OCI-LY7 (cell line): ENCODE results near the gene ALDH1B1. TPM values are rescaled to one million over a fixed set of nuclear protein-coding genes. Genes with fewer than 3 reads are reported as not detected.
A peak's percentile ranks its signal among the peaks of the same experiment; 100 is the strongest.

Source experiments
- BruUV-seq: library from RNA; stranded (reverse); fragments of 400-500 nt; replicated peaks from 2 replicates; lab custom pipeline; 2021; lab: Mats Ljungman, UMichigan
- CTCF ChIA-PET: fragments of 300-600 bp; sonication (Branson Sonifier 250); formaldehyde crosslinking; loops from one replicate; lab custom pipeline; 2022; ENCODE audit warnings: antibody characterized with exemption; ENCODE audit not compliant: unreplicated experiment; lab: Charles Lee
- POLR2A ChIA-PET: fragments of 300-600 bp; sonication (Branson Sonifier 250); formaldehyde crosslinking; loops from one replicate; lab custom pipeline; 2022; ENCODE audit warnings: antibody characterized with exemption; lab: Charles Lee
- DNase-seq: peaks from one replicate; pipeline ENCODE4 v3.0.0-alpha.2; 2015; ENCODE audit warnings: low spot score
- H2AFZ ChIP-seq: fragments of 200-600 bp; sonication (generic), shearing (Covaris generic); 2 replicates; pipeline ENCODE4 v1.6.1; 2014; ENCODE audit warnings: mild to moderate bottlenecking, antibody characterized with exemption, low read length, moderate library complexity
- H3K27ac ChIP-seq: fragments of 200-600 bp; sonication (generic); 2 replicates; pipeline ENCODE4 v1.5.1; 2014; ENCODE audit warnings: mixed run types, low read depth, mild to moderate bottlenecking, moderate library complexity, low read length, inconsistent platforms; ENCODE audit not compliant: poor library complexity, severe bottlenecking
- H3K36me3 ChIP-seq: fragments of 200-600 bp; sonication (generic); 2 replicates; pipeline ENCODE4 v1.6.1; 2014; ENCODE audit warnings: mild to moderate bottlenecking, antibody characterized with exemption, low read length, moderate library complexity, mixed read lengths; ENCODE audit not compliant: insufficient read depth
- H3K4me1 ChIP-seq: fragments of 200-600 bp; sonication (generic); 2 replicates; pipeline ENCODE4 v1.5.1; 2014; ENCODE audit warnings: mild to moderate bottlenecking, low read length; ENCODE audit not compliant: insufficient read depth, poor library complexity, severe bottlenecking
- H3K4me2 ChIP-seq: fragments of 200-600 bp; sonication (generic); 2 replicates; pipeline ENCODE4 v1.6.1; 2014; ENCODE audit warnings: mild to moderate bottlenecking, low read length
- H3K4me3 ChIP-seq: fragments of 200-600 bp; sonication (generic); 2 replicates; pipeline ENCODE4 v1.5.1; 2014; ENCODE audit warnings: mild to moderate bottlenecking, low read depth, low read length; ENCODE audit not compliant: poor library complexity, severe bottlenecking
- H3K79me2 ChIP-seq: fragments of 200-600 bp; sonication (generic); 2 replicates; pipeline ENCODE4 v1.6.1; 2016; ENCODE audit warnings: low read depth, mild to moderate bottlenecking, low read length, moderate library complexity, mixed read lengths; ENCODE audit not compliant: insufficient read depth
- H3K9me2 ChIP-seq: fragments of 200-600 bp; sonication (generic); 2 replicates; pipeline ENCODE4 v1.6.1; 2016; ENCODE audit warnings: mild to moderate bottlenecking, low read length, mixed read lengths; ENCODE audit not compliant: insufficient read depth
- H3K9me3 ChIP-seq: fragments of 200-600 bp; sonication (generic); 2 replicates; pipeline ENCODE4 v1.6.1; 2014; ENCODE audit warnings: mild to moderate bottlenecking, mixed run types, low read length, mixed read lengths
- H4K20me1 ChIP-seq: fragments of 200-600 bp; sonication (generic); 2 replicates; pipeline ENCODE4 v1.6.1; 2014; ENCODE audit warnings: mild to moderate bottlenecking, antibody characterized with exemption, low read length, moderate library complexity, mixed read lengths; ENCODE audit not compliant: insufficient read depth
- EZH2phosphoT487 ChIP-seq: fragments of 200-600 bp; sonication (generic); IDR thresholded peaks from 2 replicates; pipeline ENCODE4 v1.6.1; 2018; ENCODE audit warnings: low read depth, borderline replicate concordance, mild to moderate bottlenecking, mixed run types, antibody characterized with exemption, low read length, moderate library complexity, mixed read lengths
- intact Hi-C: fragments of 100-400 bp; cut with micrococcal nuclease; formaldehyde crosslinking; loops from one replicate; pipeline ENCODE4 v1.10.0; 2022; ENCODE audit not compliant: unreplicated experiment
- total RNA-seq, 2 experiments: library from RNA; depleted of rRNA in 1 of 2; stranded (reverse); fragments of >200 nt in 1 of 2; shearing (Covaris generic) in 1 of 2; gene quantifications; 2 replicates each; pipeline ENCODE4 v1.2.3, GENCODE V29; 2014 to 2022
- TF ChIP-seq, protein P1 (sequence below): fragments of 200-600 bp; sonication (generic); conservative IDR thresholded peaks from 2 replicates; pipeline ENCODE4 v1.5.1; 2014; ENCODE audit warnings: mild to moderate bottlenecking, antibody characterized with exemption, low read length, moderate library complexity, mixed read lengths

ALDH1B1 gene
- total RNA-seq, 2 experiments from 2014 or later = 0.32 to 8.6 TPM

DNA sequence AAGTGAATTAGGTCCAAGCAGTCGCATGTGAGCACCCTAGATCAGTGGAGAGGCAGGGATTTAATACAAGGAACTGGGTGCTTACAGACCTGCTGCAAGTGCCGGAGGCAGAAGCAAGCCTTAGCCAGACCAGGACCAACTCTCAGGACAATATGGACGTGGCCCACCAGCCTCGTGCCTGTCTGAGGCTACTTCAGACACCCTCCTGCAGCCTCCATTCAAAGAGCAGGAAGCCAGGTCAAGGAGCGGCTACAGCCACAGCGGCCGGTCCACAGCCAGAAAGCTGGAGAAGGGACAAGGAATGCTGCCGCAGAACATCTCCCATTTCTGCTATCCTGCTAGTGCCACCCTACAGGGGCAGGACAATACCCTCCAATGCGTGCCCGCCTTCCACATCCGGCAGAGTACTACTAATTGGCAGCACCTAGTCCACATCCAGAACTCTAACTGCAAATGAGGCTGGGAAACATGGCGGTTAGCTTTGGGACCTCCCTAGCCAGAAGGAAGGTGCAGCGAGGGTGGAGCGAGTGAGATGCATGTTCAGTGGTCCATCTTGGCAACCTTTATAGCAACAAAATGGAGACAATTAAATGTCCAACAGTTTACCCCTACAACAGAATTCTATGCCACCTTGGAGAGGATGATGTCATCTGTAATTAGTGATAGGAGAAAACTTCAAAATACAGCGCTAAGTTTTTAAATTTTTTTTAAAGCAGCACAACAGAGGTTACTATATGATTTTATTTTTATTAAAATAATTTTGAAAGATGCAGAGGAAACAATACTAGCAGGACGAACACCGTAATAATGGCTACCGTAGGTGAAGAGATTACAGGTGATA, 1.0 kb upstream of the ALDH1B1 start:
- Histone ChIP-seq H3K9me3 (no peaks in the 10 kb centered on the region), H3K4me2 (no peak overlapping the region), H3K36me3 (no peaks in the 10 kb centered on the region), H2AFZ (no peak overlapping the region), H4K20me1 (no peaks in the 10 kb centered on the region), H3K27ac (no peak overlapping the region), H3K79me2 (no peaks in the 10 kb centered on the region), H3K9me2 (no peaks in the 10 kb centered on the region), H3K4me3 (no peak overlapping the region), H3K4me1 (no peaks in the 10 kb centered on the region)
- intact Hi-C loops = no loop called here
- CTCF ChIA-PET = no interaction called here
- POLR2A ChIA-PET = no interaction called here
- BruUV-seq = no TSS peak
- no peak for TF ChIP-seq EZH2phosphoT487
- TF ChIP-seq, protein P1, sequence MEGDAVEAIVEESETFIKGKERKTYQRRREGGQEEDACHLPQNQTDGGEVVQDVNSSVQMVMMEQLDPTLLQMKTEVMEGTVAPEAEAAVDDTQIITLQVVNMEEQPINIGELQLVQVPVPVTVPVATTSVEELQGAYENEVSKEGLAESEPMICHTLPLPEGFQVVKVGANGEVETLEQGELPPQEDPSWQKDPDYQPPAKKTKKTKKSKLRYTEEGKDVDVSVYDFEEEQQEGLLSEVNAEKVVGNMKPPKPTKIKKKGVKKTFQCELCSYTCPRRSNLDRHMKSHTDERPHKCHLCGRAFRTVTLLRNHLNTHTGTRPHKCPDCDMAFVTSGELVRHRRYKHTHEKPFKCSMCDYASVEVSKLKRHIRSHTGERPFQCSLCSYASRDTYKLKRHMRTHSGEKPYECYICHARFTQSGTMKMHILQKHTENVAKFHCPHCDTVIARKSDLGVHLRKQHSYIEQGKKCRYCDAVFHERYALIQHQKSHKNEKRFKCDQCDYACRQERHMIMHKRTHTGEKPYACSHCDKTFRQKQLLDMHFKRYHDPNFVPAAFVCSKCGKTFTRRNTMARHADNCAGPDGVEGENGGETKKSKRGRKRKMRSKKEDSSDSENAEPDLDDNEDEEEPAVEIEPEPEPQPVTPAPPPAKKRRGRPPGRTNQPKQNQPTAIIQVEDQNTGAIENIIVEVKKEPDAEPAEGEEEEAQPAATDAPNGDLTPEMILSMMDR = no peak
- no peak for DNase-seq

DNA sequence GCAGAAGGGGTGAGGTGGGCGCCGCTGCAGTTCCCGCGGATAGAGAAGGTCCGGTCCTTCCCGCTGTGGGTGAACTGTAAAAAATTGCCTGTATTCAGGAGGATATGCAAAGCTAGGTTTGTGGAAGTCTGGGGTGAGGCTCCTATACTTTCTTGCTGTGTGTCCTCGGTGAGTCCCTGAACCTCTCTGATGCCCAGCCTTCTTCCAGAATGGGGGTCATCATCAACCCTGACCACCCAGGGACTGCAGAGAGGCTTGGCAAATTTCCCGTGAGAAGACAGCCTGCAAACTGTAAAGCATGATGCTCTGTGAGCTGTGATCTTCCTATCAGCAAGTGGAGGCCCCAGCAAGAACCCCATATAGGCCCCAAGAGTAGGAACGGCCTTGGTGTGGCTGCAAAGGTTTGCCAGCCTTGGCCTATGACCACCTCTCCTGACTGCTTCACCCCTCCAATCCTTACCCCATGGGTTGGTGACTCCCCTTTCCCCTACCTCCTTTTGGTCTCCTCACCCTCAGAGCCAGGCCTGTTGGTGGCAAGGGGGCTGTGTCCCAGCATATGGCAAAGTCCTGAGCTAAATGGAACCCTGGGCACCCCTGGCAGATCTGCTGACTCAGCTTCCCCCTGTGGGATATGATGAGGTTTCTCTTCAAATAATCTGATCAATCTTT, 760 bp downstream of the ALDH1B1 start:
- no peaks in the 10 kb centered on the region for H3K9me2 ChIP-seq
- TF ChIP-seq, protein P1 = no peak
- no peak for TF ChIP-seq EZH2phosphoT487
- H3K9me3 ChIP-seq = no peaks in the 10 kb centered on the region
- DNase-seq = no peak
- H3K4me2 ChIP-seq = peak overlapping the region; percentile 55; the same call in 1 of the 2 replicates
- no peaks in the 10 kb centered on the region for H4K20me1 ChIP-seq
- no peak overlapping the region for H2AFZ ChIP-seq
- H3K4me1 ChIP-seq = no peaks in the 10 kb centered on the region
- peak overlapping the region; percentile 37 for H3K4me3 ChIP-seq
- no peak overlapping the region for H3K27ac ChIP-seq
- H3K36me3 ChIP-seq = no peaks in the 10 kb centered on the region
- ChIA-PET POLR2A (interaction anchor here (0.6 kb wide), 1 partner anchor 20 kb away, joined by 3 read pairs; no protein-coding TSS in a partner anchor), CTCF (no interaction called here)
- H3K79me2 ChIP-seq = no peaks in the 10 kb centered on the region
- intact Hi-C loops = no loop called here
- BruUV-seq = no TSS peak
